Colonic mucosa (tissue), 4 donors: Measurements from ENCODE around the gene RFT1. TPM values are rescaled to one million over a fixed set of nuclear protein-coding genes. Genes with fewer than 3 reads are reported as not detected.

Experiments used
- DNase-seq: peaks from one replicate; pipeline ENCODE4 v3.0.0-alpha.2; 2020
- H3K27ac ChIP-seq: fragments of 200-600 bp; one replicate; pipeline ENCODE4 v1.8.0; 2021
- H3K27me3 ChIP-seq: fragments of 200-600 bp; one replicate; pipeline ENCODE4 v1.8.0; 2021
- H3K36me3 ChIP-seq: fragments of 200-600 bp; one replicate; pipeline ENCODE4 v1.8.0; 2021
- H3K4me1 ChIP-seq: fragments of 200-600 bp; one replicate; pipeline ENCODE4 v1.8.0; 2021; ENCODE audit warnings: mild to moderate bottlenecking
- H3K4me3 ChIP-seq: fragments of 200-600 bp; one replicate; pipeline ENCODE4 v1.8.0; 2021
- H3K9ac ChIP-seq, 2 donors: one replicate each; pipeline ENCODE4 v1.7.0; 2013; ENCODE audit warnings: control low read depth in 2 of 2, low read depth in 2 of 2, low read length in 2 of 2
- H3K9me3 ChIP-seq: fragments of 200-600 bp; one replicate; pipeline ENCODE4 v1.8.0; 2021
- CTCF ChIP-seq: fragments of 200-600 bp; IDR thresholded peaks from one replicate; pipeline ENCODE4 v1.8.0; 2022; ENCODE audit warnings: antibody characterized with exemption, mild to moderate bottlenecking
- intact Hi-C: fragments of 100-400 bp; cut with DNase I; formaldehyde crosslinking; loops from one replicate; pipeline ENCODE4 v1.14.1; 2022
- total RNA-seq, 2 donors: library from RNA; stranded (reverse); fragmentation: NEBNext Ultra II Directional in 1 of 2; extraction: Animal tissue kit (Norgen Biotek cat#: 25700) in 1 of 2; gene quantifications; one replicate each; pipeline ENCODE4 v1.2.1, GENCODE V29; 2021
- donor health status: healthy.
- donor health status: DM: no; HTN: no; CAD: no.
- donor health status: DM: no; HTN: no; CAD: no.

Gene RFT1
- total RNA-seq, 2 donors from 2014 or later: 15.3 to 30.4 TPM

GRCh38 chr3:53042651-53043050, 87.6 kb downstream of the RFT1 start:
- intact Hi-C loops: no loop called here
- TF ChIP-seq CTCF: no peak

DNA sequence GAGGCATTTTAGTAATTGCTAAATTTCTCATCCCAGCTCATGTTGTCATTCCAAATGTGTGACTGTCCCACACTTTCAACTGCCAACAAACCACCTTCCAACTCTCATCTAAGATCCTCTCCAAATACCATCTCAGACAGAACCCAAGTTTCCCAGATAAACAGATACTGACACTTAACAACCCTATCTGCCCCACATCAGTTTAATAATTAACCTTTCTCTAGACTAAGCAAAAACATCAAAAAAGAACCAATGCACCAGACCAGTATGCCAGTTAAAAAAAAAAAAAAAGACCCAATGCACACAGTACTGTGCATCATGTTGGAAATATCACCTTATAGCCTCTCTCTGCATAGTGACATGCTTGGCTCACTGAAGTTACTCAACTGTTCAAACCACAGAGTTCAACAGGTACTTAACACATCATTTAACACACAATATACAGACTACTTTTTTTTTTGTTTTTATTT, 89.8 kb downstream of the RFT1 start:
- H3K4me3 ChIP-seq: no peak overlapping the region
- no peak for TF ChIP-seq CTCF
- intact Hi-C loops: no loop called here
- no peaks in the 10 kb centered on the region for H3K27me3 ChIP-seq
- no peak for DNase-seq
- H3K9ac ChIP-seq: no peak overlapping the region
- H3K36me3 ChIP-seq: no peaks in the 10 kb centered on the region
- no peaks in the 10 kb centered on the region for H3K9me3 ChIP-seq
- H3K4me1 ChIP-seq: peaks cover 3% of the 10 kb centered on the region
- H3K27ac ChIP-seq: no peak overlapping the region

More at GRCh38 chr3:53042651-53043050, 87.6 kb downstream of the RFT1 start:
- H3K9ac ChIP-seq: no peak overlapping the region
- no peak overlapping the region for H3K27ac ChIP-seq
- no peak overlapping the region for H3K4me3 ChIP-seq
- H3K9me3 ChIP-seq: no peaks in the 10 kb centered on the region
- no peaks in the 10 kb centered on the region for H3K36me3 ChIP-seq
- no peak for DNase-seq
- peaks cover 3% of the 10 kb centered on the region for H3K4me1 ChIP-seq
- H3K27me3 ChIP-seq: no peaks in the 10 kb centered on the region

- intact Hi-C loops: no loop called here
- Histone ChIP-seq H3K4me3 (no peak overlapping the region), H3K27ac (no peak overlapping the region), H3K27me3 (no peaks in the 10 kb centered on the region), H3K36me3 (no peaks in the 10 kb centered on the region), H3K9ac (no peak overlapping the region), H3K4me1 (peaks cover 3% of the 10 kb centered on the region), H3K9me3 (no peaks in the 10 kb centered on the region)
- no peak for TF ChIP-seq CTCF
- no peak for DNase-seq
These were observed 90.9 kb downstream of the RFT1 start for GRCh38 chr3:53039376-53039752.

- TF ChIP-seq CTCF: no peak
- H3K4me1 ChIP-seq: peaks cover 3% of the 10 kb centered on the region
- no peaks in the 10 kb centered on the region for H3K27me3 ChIP-seq
- H3K9ac ChIP-seq: no peak overlapping the region
- H3K27ac ChIP-seq: no peak overlapping the region
- H3K4me3 ChIP-seq: no peak overlapping the region
- no peak for DNase-seq
- no peaks in the 10 kb centered on the region for H3K36me3 ChIP-seq
- intact Hi-C loops: no loop called here
- H3K9me3 ChIP-seq: no peaks in the 10 kb centered on the region
These were observed 91.4 kb downstream of the RFT1 start for GRCh38 chr3:53038679-53039375.

Other genes starting within 250 kb of the RFT1 start
- 10 to 100 TPM in 1 of 2 donors, 1 to 10 TPM in 1; 7.4 to 15.3 TPM for gene STIMATE, start 232.9 kb downstream of the RFT1 start, total RNA-seq
- 10 to 100 TPM; 19.4 to 30.8 TPM for gene SFMBT1, start 84.4 kb downstream of the RFT1 start, total RNA-seq
- gene PRKCD, start 30.8 kb upstream of the RFT1 start, total RNA-seq: 10 to 100 TPM; 58.9 to 75.0 TPM
- 100 to 1,000 TPM; 315 to 393 TPM for gene TKT, start 125.6 kb upstream of the RFT1 start, total RNA-seq
- gene DCP1A, start 217.1 kb upstream of the RFT1 start, total RNA-seq: 10 to 100 TPM; 20.6 to 24.5 TPM